ENCODE measurements around the gene HOXB6.

The HOXB6 gene

DNA sequence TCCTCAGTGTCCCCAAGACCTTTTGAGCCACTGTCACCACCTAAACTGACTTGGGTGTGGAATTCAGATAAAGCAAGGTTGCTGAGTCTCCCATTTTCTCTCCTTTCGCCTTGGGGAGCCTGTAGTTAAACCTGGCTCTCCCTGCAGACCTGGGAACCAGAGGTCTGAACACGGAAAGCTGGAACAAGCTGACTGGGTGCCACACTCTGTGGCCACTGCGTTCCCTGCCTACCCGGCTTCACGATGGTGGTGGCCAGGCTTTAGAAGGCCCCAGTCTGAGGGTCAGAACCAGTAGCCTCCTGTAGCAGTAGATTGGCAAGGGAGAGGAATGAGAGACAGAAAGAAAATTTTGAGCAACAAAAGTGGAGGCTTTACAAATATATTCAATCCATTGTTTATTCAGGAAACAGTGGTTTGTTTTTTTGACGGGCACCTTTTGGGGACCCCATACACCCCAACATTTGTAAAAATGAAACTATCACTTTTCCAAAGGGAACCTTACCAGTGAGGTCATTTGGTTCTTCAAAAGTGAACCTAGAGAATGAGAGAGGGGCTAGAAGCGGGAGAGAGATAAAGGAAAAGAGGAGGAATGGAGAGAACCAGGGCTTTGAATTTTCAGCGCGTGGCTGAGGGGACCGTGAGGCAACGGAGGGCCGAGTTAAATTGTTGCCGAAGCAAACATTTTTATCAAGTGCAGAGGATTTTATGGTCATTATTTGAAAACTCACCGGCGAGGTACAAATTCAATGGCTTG, 12.1 kb upstream of the HOXB6 start (continued):
- TF ChIP-seq, protein P1, sequence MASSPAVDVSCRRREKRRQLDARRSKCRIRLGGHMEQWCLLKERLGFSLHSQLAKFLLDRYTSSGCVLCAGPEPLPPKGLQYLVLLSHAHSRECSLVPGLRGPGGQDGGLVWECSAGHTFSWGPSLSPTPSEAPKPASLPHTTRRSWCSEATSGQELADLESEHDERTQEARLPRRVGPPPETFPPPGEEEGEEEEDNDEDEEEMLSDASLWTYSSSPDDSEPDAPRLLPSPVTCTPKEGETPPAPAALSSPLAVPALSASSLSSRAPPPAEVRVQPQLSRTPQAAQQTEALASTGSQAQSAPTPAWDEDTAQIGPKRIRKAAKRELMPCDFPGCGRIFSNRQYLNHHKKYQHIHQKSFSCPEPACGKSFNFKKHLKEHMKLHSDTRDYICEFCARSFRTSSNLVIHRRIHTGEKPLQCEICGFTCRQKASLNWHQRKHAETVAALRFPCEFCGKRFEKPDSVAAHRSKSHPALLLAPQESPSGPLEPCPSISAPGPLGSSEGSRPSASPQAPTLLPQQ (tag by site-specific recombination; IDR thresholded peaks at IDR 0.05), result no peak
- TF ChIP-seq, protein P2, sequence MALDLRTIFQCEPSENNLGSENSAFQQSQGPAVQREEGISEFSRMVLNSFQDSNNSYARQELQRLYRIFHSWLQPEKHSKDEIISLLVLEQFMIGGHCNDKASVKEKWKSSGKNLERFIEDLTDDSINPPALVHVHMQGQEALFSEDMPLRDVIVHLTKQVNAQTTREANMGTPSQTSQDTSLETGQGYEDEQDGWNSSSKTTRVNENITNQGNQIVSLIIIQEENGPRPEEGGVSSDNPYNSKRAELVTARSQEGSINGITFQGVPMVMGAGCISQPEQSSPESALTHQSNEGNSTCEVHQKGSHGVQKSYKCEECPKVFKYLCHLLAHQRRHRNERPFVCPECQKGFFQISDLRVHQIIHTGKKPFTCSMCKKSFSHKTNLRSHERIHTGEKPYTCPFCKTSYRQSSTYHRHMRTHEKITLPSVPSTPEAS (tag by site-specific recombination; IDR thresholded peaks at IDR 0.05), result no peak
- TF ChIP-seq PRDM1 (tag by site-specific recombination; IDR thresholded peaks at IDR 0.05) (no peak), ZNF610 (tag by site-specific recombination; IDR thresholded peaks at IDR 0.05; ENCODE audit: borderline replicate concordance) (no peak), ZNF16 (tag by site-specific recombination; IDR thresholded peaks at IDR 0.05; ENCODE audit: low read depth) (no peak), ZNF274 (IDR thresholded peaks at IDR 0.05; ENCODE audit: low read length) (no peak), ZNF274 (tag by site-specific recombination; IDR thresholded peaks at IDR 0.05; ENCODE audit: borderline replicate concordance) (no peak), GLIS1 (tag by site-specific recombination; IDR thresholded peaks at IDR 0.05) (no peak), ZNF747 (tag by site-specific recombination; IDR thresholded peaks at IDR 0.05) (no peak), ZFP69B (tag by site-specific recombination; IDR thresholded peaks at IDR 0.05) (no peak), ZNF184 (tag by site-specific recombination; IDR thresholded peaks at IDR 0.05) (no peak), ZNF555 (tag by site-specific recombination; conservative IDR thresholded peaks at IDR 0.05) (no peak), ZFP3 (tag by site-specific recombination; IDR thresholded peaks at IDR 0.05; ENCODE audit: low read depth) (no peak), ZNF521 (tag by site-specific recombination; IDR thresholded peaks at IDR 0.05) (no peak)
- TF ChIP-seq, protein P3, sequence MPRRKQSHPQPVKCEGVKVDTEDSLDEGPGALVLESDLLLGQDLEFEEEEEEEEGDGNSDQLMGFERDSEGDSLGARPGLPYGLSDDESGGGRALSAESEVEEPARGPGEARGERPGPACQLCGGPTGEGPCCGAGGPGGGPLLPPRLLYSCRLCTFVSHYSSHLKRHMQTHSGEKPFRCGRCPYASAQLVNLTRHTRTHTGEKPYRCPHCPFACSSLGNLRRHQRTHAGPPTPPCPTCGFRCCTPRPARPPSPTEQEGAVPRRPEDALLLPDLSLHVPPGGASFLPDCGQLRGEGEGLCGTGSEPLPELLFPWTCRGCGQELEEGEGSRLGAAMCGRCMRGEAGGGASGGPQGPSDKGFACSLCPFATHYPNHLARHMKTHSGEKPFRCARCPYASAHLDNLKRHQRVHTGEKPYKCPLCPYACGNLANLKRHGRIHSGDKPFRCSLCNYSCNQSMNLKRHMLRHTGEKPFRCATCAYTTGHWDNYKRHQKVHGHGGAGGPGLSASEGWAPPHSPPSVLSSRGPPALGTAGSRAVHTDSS (tag by site-specific recombination; IDR thresholded peaks at IDR 0.05), result no peak

DNA sequence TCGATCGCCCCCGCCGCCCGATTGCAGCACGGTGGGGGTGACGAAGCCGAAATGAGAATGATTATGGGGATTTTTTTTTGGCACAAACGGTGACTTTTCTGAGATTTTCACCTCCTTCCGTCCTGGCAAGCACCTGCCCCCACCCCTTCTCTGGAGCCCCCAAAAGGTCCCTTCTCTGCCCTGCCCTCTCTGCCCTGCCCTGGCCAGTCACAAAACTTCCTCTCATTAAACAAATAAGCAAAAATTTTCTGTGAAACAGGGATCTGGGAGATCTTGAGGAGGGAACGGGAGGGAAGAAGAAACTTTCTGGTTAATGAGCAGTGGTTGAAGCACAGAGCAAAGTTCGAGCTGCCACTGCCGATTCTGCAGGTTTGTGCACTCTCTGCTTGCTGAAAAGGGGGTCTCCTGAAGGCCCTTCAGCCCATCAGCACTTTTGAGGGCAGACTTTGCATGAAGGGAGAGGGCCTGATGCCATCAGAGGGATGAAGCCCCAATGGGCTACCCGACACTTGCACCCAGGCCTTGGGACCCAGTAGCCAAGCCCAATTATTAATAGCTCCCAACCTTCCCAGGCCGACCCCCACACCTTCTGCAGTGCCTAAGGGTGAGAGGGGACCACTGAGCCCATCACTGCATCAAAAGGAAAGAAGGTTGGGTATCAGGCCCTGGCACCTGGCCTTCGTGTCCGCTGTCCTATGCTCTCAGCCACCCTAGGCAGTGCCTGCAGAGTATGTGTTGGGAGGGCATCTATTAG, 11.4 kb upstream of the HOXB6 start:
- Histone ChIP-seq H3K4me3 (ENCODE audit: low read depth, low read length) (no peak overlapping the region), H3K4me1 (ENCODE audit: control insufficient read depth, insufficient read depth, low read length) (peaks cover 46% of the 10 kb centered on the region), H3K9me3 (ENCODE audit: control insufficient read depth, insufficient read depth, low read depth, low read length) (no peaks in the 10 kb centered on the region), H3K27ac (ENCODE audit: extremely low read depth, low read depth, low read length) (peak overlapping the region; percentile 67; the same call in 1 of the 2 replicates), H3K36me3 (ENCODE audit: control insufficient read depth in 2 of 2, insufficient read depth in 1 of 2, low read length in 2 of 2) (no peaks in the 10 kb centered on the region)
- ChIA-PET CTCF (interaction anchor here (0.6 to 5.7 kb wide), 8 partner anchors 281 to 462 kb away, joined by 3 to 86 read pairs (median 3); no protein-coding TSS in a partner anchor), POLR2A (no interaction called here)
- peak; percentile 82; the same call in 1 of the 2 replicates for TF ChIP-seq ZNF2 (tag by site-specific recombination; IDR thresholded peaks at IDR 0.05)
- peak; percentile 76 for TF ChIP-seq MZF1 (tag by site-specific recombination; IDR thresholded peaks at IDR 0.05; ENCODE audit: borderline replicate concordance)
- no peak for TF ChIP-seq ZNF571 (tag by site-specific recombination; IDR thresholded peaks at IDR 0.05)
- TF ChIP-seq, protein P4, sequence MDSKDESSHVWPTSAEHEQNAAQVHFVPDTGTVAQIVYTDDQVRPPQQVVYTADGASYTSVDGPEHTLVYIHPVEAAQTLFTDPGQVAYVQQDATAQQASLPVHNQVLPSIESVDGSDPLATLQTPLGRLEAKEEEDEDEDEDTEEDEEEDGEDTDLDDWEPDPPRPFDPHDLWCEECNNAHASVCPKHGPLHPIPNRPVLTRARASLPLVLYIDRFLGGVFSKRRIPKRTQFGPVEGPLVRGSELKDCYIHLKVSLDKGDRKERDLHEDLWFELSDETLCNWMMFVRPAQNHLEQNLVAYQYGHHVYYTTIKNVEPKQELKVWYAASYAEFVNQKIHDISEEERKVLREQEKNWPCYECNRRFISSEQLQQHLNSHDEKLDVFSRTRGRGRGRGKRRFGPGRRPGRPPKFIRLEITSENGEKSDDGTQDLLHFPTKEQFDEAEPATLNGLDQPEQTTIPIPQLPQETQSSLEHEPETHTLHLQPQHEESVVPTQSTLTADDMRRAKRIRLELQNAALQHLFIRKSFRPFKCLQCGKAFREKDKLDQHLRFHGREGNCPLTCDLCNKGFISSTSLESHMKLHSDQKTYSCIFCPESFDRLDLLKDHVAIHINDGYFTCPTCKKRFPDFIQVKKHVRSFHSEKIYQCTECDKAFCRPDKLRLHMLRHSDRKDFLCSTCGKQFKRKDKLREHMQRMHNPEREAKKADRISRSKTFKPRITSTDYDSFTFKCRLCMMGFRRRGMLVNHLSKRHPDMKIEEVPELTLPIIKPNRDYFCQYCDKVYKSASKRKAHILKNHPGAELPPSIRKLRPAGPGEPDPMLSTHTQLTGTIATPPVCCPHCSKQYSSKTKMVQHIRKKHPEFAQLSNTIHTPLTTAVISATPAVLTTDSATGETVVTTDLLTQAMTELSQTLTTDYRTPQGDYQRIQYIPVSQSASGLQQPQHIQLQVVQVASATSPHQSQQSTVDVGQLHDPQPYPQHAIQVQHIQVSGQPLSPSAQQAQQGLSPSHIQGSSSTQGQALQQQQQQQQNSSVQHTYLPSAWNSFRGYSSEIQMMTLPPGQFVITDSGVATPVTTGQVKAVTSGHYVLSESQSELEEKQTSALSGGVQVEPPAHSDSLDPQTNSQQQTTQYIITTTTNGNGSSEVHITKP (tag by site-specific recombination; IDR thresholded peaks at IDR 0.05), result no peak
- 0 out of 2 replicates have a peak, but pooled peaks have one; percentile 24 for TF ChIP-seq KLF8 (tag by site-specific recombination; IDR thresholded peaks at IDR 0.05)
- TF ChIP-seq, protein P5, sequence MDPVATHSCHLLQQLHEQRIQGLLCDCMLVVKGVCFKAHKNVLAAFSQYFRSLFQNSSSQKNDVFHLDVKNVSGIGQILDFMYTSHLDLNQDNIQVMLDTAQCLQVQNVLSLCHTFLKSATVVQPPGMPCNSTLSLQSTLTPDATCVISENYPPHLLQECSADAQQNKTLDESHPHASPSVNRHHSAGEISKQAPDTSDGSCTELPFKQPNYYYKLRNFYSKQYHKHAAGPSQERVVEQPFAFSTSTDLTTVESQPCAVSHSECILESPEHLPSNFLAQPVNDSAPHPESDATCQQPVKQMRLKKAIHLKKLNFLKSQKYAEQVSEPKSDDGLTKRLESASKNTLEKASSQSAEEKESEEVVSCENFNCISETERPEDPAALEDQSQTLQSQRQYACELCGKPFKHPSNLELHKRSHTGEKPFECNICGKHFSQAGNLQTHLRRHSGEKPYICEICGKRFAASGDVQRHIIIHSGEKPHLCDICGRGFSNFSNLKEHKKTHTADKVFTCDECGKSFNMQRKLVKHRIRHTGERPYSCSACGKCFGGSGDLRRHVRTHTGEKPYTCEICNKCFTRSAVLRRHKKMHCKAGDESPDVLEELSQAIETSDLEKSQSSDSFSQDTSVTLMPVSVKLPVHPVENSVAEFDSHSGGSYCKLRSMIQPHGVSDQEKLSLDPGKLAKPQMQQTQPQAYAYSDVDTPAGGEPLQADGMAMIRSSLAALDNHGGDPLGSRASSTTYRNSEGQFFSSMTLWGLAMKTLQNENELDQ (tag by site-specific recombination; IDR thresholded peaks at IDR 0.05; ENCODE audit: low read depth), result no peak
- TF ChIP-seq ZNF366 (tag by site-specific recombination; conservative IDR thresholded peaks at IDR 0.05), result peak; percentile 18; the same call in 1 of the 2 replicates
- no peak for TF ChIP-seq ZNF830 (tag by site-specific recombination; IDR thresholded peaks at IDR 0.05; ENCODE audit: low read depth)
- 0 out of 2 replicates have a peak, but pooled peaks have one; percentile 0 for TF ChIP-seq BCL11A (tag by site-specific recombination; IDR thresholded peaks at IDR 0.05; ENCODE audit: low read depth)
